ENCODE measurements around the gene AFDN. TPM values are rescaled to one million over a fixed set of nuclear protein-coding genes. Genes with fewer than 3 reads are reported as not detected.
A peak's percentile ranks its signal among the peaks of the same experiment; 100 is the strongest.

Gene AFDN
- total RNA-seq, 1 donor from 2014 or later = 102 TPM

DNA sequence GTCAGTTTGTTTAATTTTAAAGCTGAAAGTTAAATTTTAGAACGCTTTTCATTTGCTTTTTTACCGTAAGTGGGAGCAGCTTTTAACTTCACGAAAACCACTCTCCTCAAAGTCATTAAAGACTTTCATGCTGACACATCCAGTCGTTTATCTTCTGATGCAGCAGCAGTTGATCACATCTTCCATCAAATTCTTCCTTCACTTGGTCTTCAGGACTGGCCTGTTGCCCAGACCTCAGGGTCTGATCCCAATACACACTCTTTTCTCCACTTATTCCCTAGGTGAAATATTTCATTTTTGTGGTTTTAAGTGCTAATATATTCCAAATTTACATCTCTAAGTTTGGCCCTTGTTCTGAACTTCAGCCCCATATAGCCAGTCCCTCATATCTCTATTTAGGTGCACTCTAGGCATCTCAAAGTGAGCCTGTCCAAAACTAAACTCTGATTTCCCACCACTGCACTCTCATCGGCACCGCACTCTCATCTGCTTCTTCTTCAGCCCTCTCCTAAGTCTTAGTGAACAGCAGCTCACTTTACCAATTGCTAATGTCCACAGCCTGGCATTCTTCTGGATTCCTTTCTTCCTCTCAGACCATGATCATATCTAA is 20.4 kb downstream of the AFDN start:
- Mint-ChIP-seq H3K4me3 (ENCODE audit: unreplicated experiment) (no peak overlapping the region), H3K27ac (ENCODE audit: unreplicated experiment) (peak overlapping the region; percentile 3), H3K27me3 (ENCODE audit: low read depth, unreplicated experiment) (no peaks in the 10 kb centered on the region), H3K4me1 (ENCODE audit: low read depth, unreplicated experiment) (peaks cover 48% of the 10 kb centered on the region), H3K36me3 (ENCODE audit: low read depth, unreplicated experiment) (no peaks in the 10 kb centered on the region), H3K9me3 (ENCODE audit: unreplicated experiment) (no peaks in the 10 kb centered on the region)
- Histone ChIP-seq H3K27me3 (ENCODE audit: insufficient read depth, low read length) (no peaks in the 10 kb centered on the region), H3K4me2 (ENCODE audit: low read length) (no peak overlapping the region), H3K9ac (ENCODE audit: low read length) (no peak overlapping the region), H3K4me1 (ENCODE audit: insufficient read depth, low read length) (peaks cover 7% of the 10 kb centered on the region), H4K20me1 (ENCODE audit: insufficient read depth, low read length) (peaks cover 34% of the 10 kb centered on the region), H3K79me2 (ENCODE audit: insufficient read depth, low read length) (peaks cover 73% of the 10 kb centered on the region), H3K9me3 (ENCODE audit: insufficient read depth, low read depth, low read length) (no peaks in the 10 kb centered on the region), H3K27ac (ENCODE audit: low read depth, low read length) (no peak overlapping the region), H2AFZ (ENCODE audit: low read depth, low read length) (no peak overlapping the region), H3K4me3 (ENCODE audit: insufficient read depth, low read depth, low read length) (no peak overlapping the region), H3K36me3 (ENCODE audit: insufficient read depth, low read length) (no peaks in the 10 kb centered on the region)
- FAIRE-seq (no peak), DNase-seq (ENCODE audit: low read depth) (peak; percentile 74)
- no peak for TF ChIP-seq EZH2 (IDR thresholded peaks at IDR 0.05; ENCODE audit: insufficient read depth, low read length)
- TF ChIP-seq, protein P1, sequence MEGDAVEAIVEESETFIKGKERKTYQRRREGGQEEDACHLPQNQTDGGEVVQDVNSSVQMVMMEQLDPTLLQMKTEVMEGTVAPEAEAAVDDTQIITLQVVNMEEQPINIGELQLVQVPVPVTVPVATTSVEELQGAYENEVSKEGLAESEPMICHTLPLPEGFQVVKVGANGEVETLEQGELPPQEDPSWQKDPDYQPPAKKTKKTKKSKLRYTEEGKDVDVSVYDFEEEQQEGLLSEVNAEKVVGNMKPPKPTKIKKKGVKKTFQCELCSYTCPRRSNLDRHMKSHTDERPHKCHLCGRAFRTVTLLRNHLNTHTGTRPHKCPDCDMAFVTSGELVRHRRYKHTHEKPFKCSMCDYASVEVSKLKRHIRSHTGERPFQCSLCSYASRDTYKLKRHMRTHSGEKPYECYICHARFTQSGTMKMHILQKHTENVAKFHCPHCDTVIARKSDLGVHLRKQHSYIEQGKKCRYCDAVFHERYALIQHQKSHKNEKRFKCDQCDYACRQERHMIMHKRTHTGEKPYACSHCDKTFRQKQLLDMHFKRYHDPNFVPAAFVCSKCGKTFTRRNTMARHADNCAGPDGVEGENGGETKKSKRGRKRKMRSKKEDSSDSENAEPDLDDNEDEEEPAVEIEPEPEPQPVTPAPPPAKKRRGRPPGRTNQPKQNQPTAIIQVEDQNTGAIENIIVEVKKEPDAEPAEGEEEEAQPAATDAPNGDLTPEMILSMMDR (IDR thresholded peaks at IDR 0.05; ENCODE audit: insufficient read depth, low read depth, low read length) = no peak

DNA sequence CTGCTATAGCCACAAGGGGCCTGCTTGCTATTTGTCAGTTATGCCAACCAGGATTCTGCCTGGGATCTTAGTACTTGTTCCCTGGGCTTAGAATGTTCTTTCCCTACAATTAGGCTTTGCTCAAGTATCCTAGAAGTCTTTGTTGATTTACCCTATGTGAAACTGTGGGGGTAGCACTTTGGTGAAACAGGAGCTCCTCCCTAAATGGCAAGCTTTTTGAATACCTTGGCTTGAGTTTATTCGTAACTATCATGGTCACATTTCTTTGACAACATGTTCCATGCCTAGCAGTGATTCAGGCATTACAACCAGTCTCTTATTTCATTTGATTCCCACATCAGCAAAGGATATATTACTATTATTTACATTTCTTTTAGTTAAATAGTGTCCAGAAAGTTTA is 21.2 kb downstream of the AFDN start:
- Histone ChIP-seq H2AFZ (ENCODE audit: low read depth, low read length) (no peak overlapping the region), H3K36me3 (ENCODE audit: insufficient read depth, low read length) (no peaks in the 10 kb centered on the region), H3K4me2 (ENCODE audit: low read length) (no peak overlapping the region), H3K4me3 (ENCODE audit: insufficient read depth, low read depth, low read length) (no peak overlapping the region), H3K4me1 (ENCODE audit: insufficient read depth, low read length) (peaks cover 7% of the 10 kb centered on the region), H4K20me1 (ENCODE audit: insufficient read depth, low read length) (peaks cover 25% of the 10 kb centered on the region), H3K9me3 (ENCODE audit: insufficient read depth, low read depth, low read length) (no peaks in the 10 kb centered on the region), H3K27me3 (ENCODE audit: insufficient read depth, low read length) (no peaks in the 10 kb centered on the region), H3K9ac (ENCODE audit: low read length) (no peak overlapping the region), H3K27ac (ENCODE audit: low read depth, low read length) (no peak overlapping the region), H3K79me2 (ENCODE audit: insufficient read depth, low read length) (peaks cover 73% of the 10 kb centered on the region)
- Mint-ChIP-seq H3K4me1 (ENCODE audit: low read depth, unreplicated experiment) (peaks cover 52% of the 10 kb centered on the region), H3K9me3 (ENCODE audit: unreplicated experiment) (no peaks in the 10 kb centered on the region), H3K4me3 (ENCODE audit: unreplicated experiment) (no peak overlapping the region), H3K27me3 (ENCODE audit: low read depth, unreplicated experiment) (no peaks in the 10 kb centered on the region), H3K27ac (ENCODE audit: unreplicated experiment) (no peak overlapping the region), H3K36me3 (ENCODE audit: low read depth, unreplicated experiment) (no peaks in the 10 kb centered on the region)
- no peak for FAIRE-seq
- no peak for DNase-seq (ENCODE audit: low read depth)
- TF ChIP-seq, protein P1 (IDR thresholded peaks at IDR 0.05; ENCODE audit: insufficient read depth, low read depth, low read length) = no peak
- TF ChIP-seq EZH2 (IDR thresholded peaks at IDR 0.05; ENCODE audit: insufficient read depth, low read length) = no peak

DNA sequence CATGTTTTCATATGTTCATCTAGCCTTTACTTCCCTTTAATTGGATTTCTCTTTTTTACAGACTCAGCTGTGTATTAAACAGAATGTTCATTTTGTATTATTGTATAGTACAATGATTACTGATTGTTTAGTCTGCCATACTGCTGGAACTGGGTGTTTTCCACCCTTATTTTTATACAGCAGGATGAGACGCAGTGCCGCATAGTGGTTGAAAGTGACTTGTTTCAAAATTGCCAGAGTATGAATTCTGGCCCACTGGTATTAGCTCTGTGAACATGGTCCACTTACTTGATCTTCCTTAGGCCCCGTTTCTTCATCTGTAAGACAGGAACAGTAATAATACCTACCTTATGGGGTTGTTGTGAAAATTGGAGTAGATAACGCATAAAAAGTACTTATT is 22.1 kb downstream of the AFDN start:
- H3K9ac ChIP-seq (ENCODE audit: low read length) = no peak overlapping the region
- no peak for FAIRE-seq
- H3K4me2 ChIP-seq (ENCODE audit: low read length) = no peak overlapping the region
- H3K27ac ChIP-seq (ENCODE audit: low read depth, low read length) = no peak overlapping the region
- TF ChIP-seq, protein P1 (IDR thresholded peaks at IDR 0.05; ENCODE audit: insufficient read depth, low read depth, low read length) = no peak
- TF ChIP-seq EZH2 (IDR thresholded peaks at IDR 0.05; ENCODE audit: insufficient read depth, low read length) = no peak
- Mint-ChIP-seq H3K4me1 (ENCODE audit: low read depth, unreplicated experiment) (peaks cover 49% of the 10 kb centered on the region), H3K9me3 (ENCODE audit: unreplicated experiment) (no peaks in the 10 kb centered on the region), H3K27me3 (ENCODE audit: low read depth, unreplicated experiment) (no peaks in the 10 kb centered on the region), H3K4me3 (ENCODE audit: unreplicated experiment) (no peak overlapping the region), H3K36me3 (ENCODE audit: low read depth, unreplicated experiment) (no peaks in the 10 kb centered on the region), H3K27ac (ENCODE audit: unreplicated experiment) (peak overlapping the region; percentile 77)
- no peak overlapping the region for H2AFZ ChIP-seq (ENCODE audit: low read depth, low read length)
- no peaks in the 10 kb centered on the region for H3K36me3 ChIP-seq (ENCODE audit: insufficient read depth, low read length)
- no peaks in the 10 kb centered on the region for H3K9me3 ChIP-seq (ENCODE audit: insufficient read depth, low read depth, low read length)
- H3K27me3 ChIP-seq (ENCODE audit: insufficient read depth, low read length) = no peaks in the 10 kb centered on the region
- no peak overlapping the region for H3K4me3 ChIP-seq (ENCODE audit: insufficient read depth, low read depth, low read length)
- peaks cover 73% of the 10 kb centered on the region for H3K79me2 ChIP-seq (ENCODE audit: insufficient read depth, low read length)
- DNase-seq (ENCODE audit: low read depth) = no peak
- peaks cover 7% of the 10 kb centered on the region for H3K4me1 ChIP-seq (ENCODE audit: insufficient read depth, low read length)
- H4K20me1 ChIP-seq (ENCODE audit: insufficient read depth, low read length) = peaks cover 19% of the 10 kb centered on the region

All from astrocyte (in vitro differentiated cells and primary cell).